H1 (cell line): ENCODE measurements around the gene LHPP. TPM values are rescaled to one million over a fixed set of nuclear protein-coding genes. Genes with fewer than 3 reads are reported as not detected.
A peak's percentile ranks its signal among the peaks of the same experiment; 100 is the strongest.

Source experiments
- CTCF ChIA-PET: fragments of 300-600 bp; sonication (Branson Sonifier 250); formaldehyde crosslinking; loops from one replicate; lab custom pipeline; 2021; ENCODE audit not compliant: partially characterized antibody; lab: Charles Lee
- POLR2A ChIA-PET: fragments of 300-600 bp; sonication (Branson Sonifier 250); formaldehyde crosslinking; loops from one replicate; lab custom pipeline; 2021; ENCODE audit warnings: inconsistent platforms; ENCODE audit not compliant: partially characterized antibody; lab: Charles Lee
- DNase-seq, 2 experiments: peaks; one replicate each; pipeline versions ENCODE4 v3.0.0 to v3.0.0-alpha.2; 2010 to 2022; ENCODE audit warnings: low spot score in 2 of 2, low read depth in 1 of 2, mixed read lengths in 1 of 2
- FAIRE-seq: peaks from 2 replicates; lab custom pipeline; 2011; peaks lifted over from hg19 to GRCh38; lab: Jason Lieb, UNC
- H2AFZ ChIP-seq: 2 replicates; pipeline ENCODE4 v1.8.1; 2012; ENCODE audit warnings: low read length, inconsistent platforms
- H2AK5ac ChIP-seq: 2 replicates; pipeline ENCODE4 v1.6.1; 2013; ENCODE audit warnings: low read depth, low read length
- H2BK120ac ChIP-seq: replicated peaks from 2 replicates; pipeline ENCODE3; 2013; ENCODE audit warnings: low read depth, low read length, inconsistent platforms
- H2BK12ac ChIP-seq: 2 replicates; pipeline ENCODE4 v1.6.1; 2013; ENCODE audit warnings: low read depth, low read length
- H2BK15ac ChIP-seq: 2 replicates; pipeline ENCODE4 v1.6.1; 2013; ENCODE audit warnings: low read length
- H2BK20ac ChIP-seq: 2 replicates; pipeline ENCODE4 v1.6.1; 2013; ENCODE audit warnings: low read length
- H2BK5ac ChIP-seq: 2 replicates; pipeline ENCODE4 v1.6.1; 2013; ENCODE audit warnings: low read depth, low read length
- H3K14ac ChIP-seq: 2 replicates; pipeline ENCODE4 v1.6.1; 2013; ENCODE audit warnings: inconsistent platforms; ENCODE audit not compliant: insufficient read length
- H3K18ac ChIP-seq: 2 replicates; pipeline ENCODE4 v1.6.1; 2013; ENCODE audit warnings: low read length; ENCODE audit errors: extremely low read depth
- H3K23ac ChIP-seq: 2 replicates; pipeline ENCODE4 v1.6.1; 2013; ENCODE audit warnings: inconsistent platforms; ENCODE audit not compliant: insufficient read length
- H3K23me2 ChIP-seq: 2 replicates; pipeline ENCODE4 v1.6.1; 2013; ENCODE audit warnings: low read depth, low read length
- H3K27ac ChIP-seq: 2 replicates; pipeline ENCODE4 v1.6.1; 2011; ENCODE audit warnings: low read depth, low read length, inconsistent platforms
- H3K27me3 ChIP-seq, 4 experiments: replicated peaks in 1 of 4; 1 replicate in 1 of 4; 2 replicates in 3 of 4; pipeline versions ENCODE4 v1.6.1 to v1.8.1; 2011 to 2013; ENCODE audit warnings: low read length in 3 of 4, mild to moderate bottlenecking in 3 of 4, inconsistent platforms in 2 of 4, mixed read lengths in 2 of 4, moderate library complexity in 1 of 4; ENCODE audit not compliant: control insufficient read depth in 3 of 4, insufficient read depth in 3 of 4; ENCODE audit errors: extremely low read depth in 1 of 4
- H3K36me3 ChIP-seq, 4 experiments: 2 replicates each; pipeline versions ENCODE4 v1.6.1 to v1.8.1; 2011 to 2013; ENCODE audit warnings: mild to moderate bottlenecking in 4 of 4, low read length in 3 of 4, moderate library complexity in 2 of 4, control low read depth in 1 of 4, inconsistent platforms in 1 of 4; ENCODE audit not compliant: insufficient read depth in 4 of 4, control insufficient read depth in 2 of 4
- H3K4ac ChIP-seq: replicated peaks from 2 replicates; pipeline ENCODE3; 2013; ENCODE audit warnings: low read length, low read depth, mixed read lengths, inconsistent platforms; ENCODE audit not compliant: insufficient read length
- H3K4me1 ChIP-seq, 4 experiments: replicated peaks in 1 of 4; 1 replicate in 1 of 4; 2 replicates in 3 of 4; pipeline versions ENCODE4 v1.6.1 to v1.8.1; 2011 to 2013; ENCODE audit warnings: low read length in 3 of 4, inconsistent platforms in 2 of 4, mixed read lengths in 1 of 4; ENCODE audit not compliant: insufficient read depth in 4 of 4, control insufficient read depth in 3 of 4
- H3K4me2 ChIP-seq, 2 experiments: 2 replicates each; pipeline versions ENCODE4 v1.6.1 to v1.8.1; 2011 to 2013; ENCODE audit warnings: low read depth in 2 of 2, low read length in 2 of 2, control low read depth in 1 of 2, inconsistent platforms in 1 of 2, mild to moderate bottlenecking in 1 of 2; ENCODE audit not compliant: insufficient read depth in 1 of 2
- H3K4me3 ChIP-seq, 4 experiments: fragments of 200-600, 300-600 bp in 1 of 4; sonication (generic), shearing (Covaris generic), sonication (Bioruptor Twin) in 1 of 4; 2 replicates each; pipeline versions ENCODE4 v1.5.1 to v1.8.1; 2011 to 2016; ENCODE audit warnings: low read length in 4 of 4, low read depth in 3 of 4, control low read depth in 2 of 4, inconsistent platforms in 2 of 4, mild to moderate bottlenecking in 2 of 4, mixed read lengths in 1 of 4, moderate library complexity in 1 of 4; ENCODE audit not compliant: insufficient read depth in 2 of 4; ENCODE audit errors: extremely low read depth in 1 of 4
- H3K56ac ChIP-seq: replicated peaks from 2 replicates; pipeline ENCODE3; 2013; ENCODE audit warnings: low read depth, mild to moderate bottlenecking, mixed read lengths, low read length, inconsistent platforms; ENCODE audit not compliant: insufficient read length
- H3K79me1 ChIP-seq: 2 replicates; pipeline ENCODE4 v1.6.1; 2013; ENCODE audit warnings: low read depth, low read length, control low read depth
- H3K79me2 ChIP-seq, 2 experiments: 2 replicates each; pipeline versions ENCODE4 v1.6.1 to v1.8.1; 2012 to 2013; ENCODE audit warnings: low read length in 2 of 2, mild to moderate bottlenecking in 2 of 2, inconsistent platforms in 1 of 2; ENCODE audit not compliant: insufficient read depth in 2 of 2, control insufficient read depth in 1 of 2
- H3K9ac ChIP-seq, 4 experiments: replicated peaks in 1 of 4; 1 replicate in 1 of 4; 2 replicates in 3 of 4; pipeline versions ENCODE4 v1.6.1 to v1.8.1; 2011 to 2013; ENCODE audit warnings: low read depth in 3 of 4, low read length in 3 of 4, control low read depth in 2 of 4, mild to moderate bottlenecking in 2 of 4, moderate library complexity in 2 of 4, inconsistent platforms in 1 of 4; ENCODE audit errors: extremely low read depth in 1 of 4
- H3K9me3 ChIP-seq, 2 experiments: 2 replicates each; pipeline versions ENCODE4 v1.6.1 to v1.8.1; 2012 to 2013; ENCODE audit warnings: mild to moderate bottlenecking in 2 of 2, moderate library complexity in 2 of 2, control low read depth in 1 of 2, inconsistent platforms in 1 of 2, low read depth in 1 of 2, low read length in 1 of 2, mixed read lengths in 1 of 2; ENCODE audit not compliant: insufficient read depth in 2 of 2
- H4K20me1 ChIP-seq, 2 experiments: replicated peaks in 1 of 2; 2 replicates each; pipeline versions ENCODE3 to v1.8.1; 2011 to 2013; ENCODE audit warnings: inconsistent platforms in 2 of 2, low read length in 2 of 2, mild to moderate bottlenecking in 1 of 2; ENCODE audit not compliant: insufficient read depth in 2 of 2, control insufficient read depth in 1 of 2
- H4K5ac ChIP-seq: 2 replicates; pipeline ENCODE4 v1.6.1; 2013; ENCODE audit warnings: low read length, low read depth, mixed read lengths, inconsistent platforms; ENCODE audit not compliant: insufficient read length
- H4K8ac ChIP-seq: 2 replicates; pipeline ENCODE4 v1.8.0; 2013; ENCODE audit warnings: mild to moderate bottlenecking, moderate library complexity, low read length, inconsistent platforms; ENCODE audit not compliant: insufficient read depth; ENCODE audit errors: extremely low read depth
- H4K91ac ChIP-seq: replicated peaks from 2 replicates; pipeline ENCODE3; 2013; ENCODE audit warnings: low read length, mixed read lengths, inconsistent platforms; ENCODE audit not compliant: insufficient read length
- E2F6 ChIP-seq: IDR thresholded peaks from 2 replicates; pipeline ENCODE4 v1.6.1; 2012; ENCODE audit warnings: inconsistent platforms
- GTF2F1 ChIP-seq: IDR thresholded peaks from 2 replicates; pipeline ENCODE4 v1.6.1; 2012; ENCODE audit warnings: low read depth, low read length, improper control_type of control experiment, borderline replicate concordance
- PHF8 ChIP-seq: fragments of 200-600 bp; sonication (generic); conservative IDR thresholded peaks from 2 replicates; pipeline ENCODE4 v1.7.1; 2012; ENCODE audit warnings: low read depth, mild to moderate bottlenecking, inconsistent platforms, low read length, moderate library complexity
- RBBP5 ChIP-seq: IDR thresholded peaks from 2 replicates; pipeline ENCODE4 v1.7.1; 2012; ENCODE audit warnings: low read depth, mild to moderate bottlenecking, inconsistent platforms, low read length, moderate library complexity, borderline replicate concordance
- SIRT6 ChIP-seq: IDR thresholded peaks from one replicate; pipeline ENCODE4 v1.7.1; 2012; ENCODE audit warnings: low read length, inconsistent platforms
- SUZ12 ChIP-seq: fragments of 200-600 bp; sonication (generic); IDR thresholded peaks from 2 replicates; pipeline ENCODE4 v1.6.1; 2012; ENCODE audit warnings: mild to moderate bottlenecking, inconsistent platforms, low read length, moderate library complexity, mixed read lengths
- WGBS, 2 experiments: shearing (Covaris generic) in 1 of 2; methylation state at CpG; one replicate each; pipeline versions ENCODE4 v1.1.6 to v1.1.7; 2013 to 2015; ENCODE audit warnings: low lambda C conversion rate in 2 of 2, mixed read lengths in 2 of 2, inconsistent platforms in 1 of 2, low coverage in 1 of 2, missing lambda C conversion rate in 1 of 2; ENCODE audit not compliant: insufficient replicate concordance in 2 of 2, insufficient coverage in 1 of 2, insufficient read length in 1 of 2; ENCODE audit errors: extremely low coverage in 1 of 2, missing lambda C conversion rate in 1 of 2; 5-methylcytosine and 5-hydroxymethylcytosine counted together
- polyA plus RNA-seq, 7 experiments: library from polyadenylated mRNA; depleted of rRNA in 3 of 7; stranded (reverse) in 5 of 7; unstranded in 2 of 7; fragments of >200 nt in 5 of 7; fragments of 200-250 nt in 2 of 7; gene quantifications; 1 replicate in 5 of 7; 2 replicates in 1 of 7; 4 replicates in 1 of 7; pipeline versions ENCODE4 v1.2.1 to v1.2.3, GENCODE V29; 2011 to 2013; ENCODE audit warnings: missing spikeins in 2 of 7, mixed read lengths in 2 of 7
- total RNA-seq: library from RNA; stranded (reverse); fragmentation: NEBNext Ultra II Directional; extraction: Animal tissue kit (Norgen Biotek cat#: 25700); gene quantifications from 2 replicates; pipeline ENCODE4 v1.2.1, GENCODE V29; 2021

Gene LHPP
- total and polyA plus RNA-seq, 2 of the 8 experiments (the other 6 are each of a cell fraction or from before 2014, with no cell fraction given), result 26.0 to 45.0 TPM

DNA sequence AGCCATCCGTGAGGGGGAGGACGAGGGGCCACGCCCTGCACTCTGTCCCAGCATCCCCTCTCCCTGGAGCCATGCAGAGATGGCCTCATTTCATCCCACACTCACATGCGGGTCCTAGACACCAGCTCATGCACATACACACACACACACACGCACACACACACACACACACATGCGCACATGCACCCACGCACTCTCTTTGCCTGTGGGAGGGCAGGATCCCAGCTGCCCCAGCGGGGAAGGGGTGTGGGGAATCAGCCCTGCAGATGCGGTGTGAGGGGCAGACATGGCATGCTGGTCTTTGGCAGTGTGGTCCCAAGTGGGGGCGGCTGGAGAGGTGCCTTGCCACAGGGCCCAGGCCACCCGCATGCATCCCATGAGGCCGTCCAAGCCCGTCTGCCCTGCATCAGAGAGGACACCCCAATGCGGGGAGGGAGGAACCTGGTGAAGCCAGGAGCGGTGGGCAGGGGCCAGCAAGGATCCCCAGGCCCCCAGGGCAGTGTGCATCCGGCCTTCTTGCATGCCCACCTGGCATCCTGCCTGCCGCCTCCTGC is 68.1 kb downstream of the LHPP start:
- Histone ChIP-seq H3K9ac (no peak overlapping the region), H3K79me1 (peaks cover 3% of the 10 kb centered on the region; the same call in 1 of the 2 replicates), H4K5ac (no peak overlapping the region), H3K23me2 (no peaks in the 10 kb centered on the region), H2BK20ac (peak overlapping the region; percentile 18; the same call in 1 of the 2 replicates), H3K56ac (no peak overlapping the region), H3K23ac (no peak overlapping the region), H3K36me3 (no peaks in the 10 kb centered on the region), H3K4ac (no peak overlapping the region), H3K4me1 (peaks cover 0 to 21% (median 4%) of the 10 kb centered on the region in 4 experiments; a peak in 5 of 7 replicates), H3K27ac (no peak overlapping the region), H2BK12ac (no peak overlapping the region; the same call in 1 of the 2 replicates), H2AFZ (no peak overlapping the region), H3K9me3 (no peaks in the 10 kb centered on the region), H2BK120ac (no peak overlapping the region), H2BK5ac (0 out of 2 replicates have a peak overlapping the region, but pooled peaks have one; percentile 52), H3K27me3 (no peaks in the 10 kb centered on the region), H3K18ac (no peak overlapping the region), H2AK5ac (no peak overlapping the region), H3K14ac (no peak overlapping the region), H4K91ac (peak overlapping the region; percentile 38), H4K8ac (no peak overlapping the region; the same call in 1 of the 2 replicates), H4K20me1 (no peaks in the 10 kb centered on the region), H2BK15ac (0 out of 2 replicates have a peak overlapping the region, but pooled peaks have one; percentile 31), H3K79me2 (no peaks in the 10 kb centered on the region), H3K4me3 (no peak overlapping the region), H3K4me2 (no peak overlapping the region)
- DNase-seq (no peak), FAIRE-seq (no peak)
- CTCF ChIA-PET, result interaction anchor here (0.7 to 38.0 kb wide), 34 partner anchors 8 to 632 kb away, joined by 3 to 681 read pairs (median 4); partner anchors contain the start of gene FAM53B
- TF ChIP-seq SUZ12 (no peak), RBBP5 (no peak), GTF2F1 (no peak), E2F6 (no peak), PHF8 (no peak), SIRT6 (no peak)
- POLR2A ChIA-PET, result interaction anchor here (0.6 to 1.3 kb wide), 2 partner anchors 30 to 111 kb away, joined by 3 read pairs; partner anchors contain the start of gene OAT
- WGBS, 2 experiments, result 73% methylated on average over 17 of the region's 17 CpGs; no CpG with 5 or more reads in 1 of the 2 experiments
